B cell (primary cell): ENCODE measurements around the gene FAM81A.

Experiments
- CTCF ChIP-seq: fragments of 200-600 bp; IDR thresholded peaks from one replicate; pipeline ENCODE4 v1.8.0; 2022; ENCODE audit warnings: antibody characterized with exemption, mild to moderate bottlenecking
- EZH2 ChIP-seq: IDR thresholded peaks from 2 replicates; pipeline ENCODE4 v1.6.1; 2012; ENCODE audit warnings: borderline replicate concordance, low read depth, mild to moderate bottlenecking, moderate library complexity, low read length; ENCODE audit not compliant: insufficient read depth, poor library complexity, severe bottlenecking

- TF ChIP-seq CTCF (no peak), EZH2 (no peak)
These were observed 47.0 kb downstream of the FAM81A start for GRCh38 chr15:59485036-59485435.
